A549 (cell line): ENCODE data around the gene ACVR1B.

Source experiments
- CEBPB ChIP-seq, 2 experiments: fragments of >200 bp in 1 of 2; sonication (Bioruptor Twin) in 1 of 2; formaldehyde crosslinking in 1 of 2; IDR thresholded peaks; 2 replicates each; pipeline ENCODE4 v1.6.1; 2012 to 2016
- CTCF ChIP-seq: fragments of >200 bp; sonication (Bioruptor Twin); formaldehyde crosslinking; IDR thresholded peaks from 3 replicates; pipeline ENCODE4 v1.5.1; 2016
- RARB ChIP-seq: fragments of 250-450 bp; sonication (Bioruptor Pico); IDR thresholded peaks from 2 replicates; pipeline ENCODE4 v1.8.0; 2021; ENCODE audit warnings: mild to moderate bottlenecking, moderate library complexity
- REST ChIP-seq: fragments of 200-600 bp; sonication (generic); IDR thresholded peaks from 2 replicates; pipeline ENCODE4 v1.6.1; 2016; ENCODE audit warnings: antibody characterized with exemption, mild to moderate bottlenecking, moderate library complexity

- TF ChIP-seq REST (no peak), CEBPB (IDR thresholded peaks at IDR 0.05) (no peak), RARB (CRISPR knock-in tag) (no peak), CTCF (no peak)
Measured at GRCh38 chr12:52011602-52012214, 60.2 kb downstream of the ACVR1B start.
